HepG2 (cell line): ENCODE data around the gene CKAP5. TPM values are rescaled to one million over a fixed set of nuclear protein-coding genes. Genes with fewer than 3 reads are reported as not detected.
A peak's percentile ranks its signal among the peaks of the same experiment; 100 is the strongest.

ENCODE experiments used
- ARID4A ChIP-seq: sonication (generic); formaldehyde crosslinking; IDR thresholded peaks from 2 replicates; pipeline ENCODE4 v1.5.0; 2020; ENCODE audit warnings: mild to moderate bottlenecking, missing genetic modification reagents, borderline replicate concordance
- ARNTL ChIP-seq: sonication (generic); formaldehyde crosslinking; IDR thresholded peaks from 2 replicates; pipeline ENCODE4 v1.4.0; 2020; ENCODE audit warnings: mild to moderate bottlenecking, missing genetic modification reagents
- BCLAF1 ChIP-seq: fragments of 450-650 bp; IDR thresholded peaks from 2 replicates; pipeline ENCODE4 v1.6.1; 2017; ENCODE audit warnings: mild to moderate bottlenecking
- GMEB1 ChIP-seq: sonication (generic); formaldehyde crosslinking; IDR thresholded peaks from 2 replicates; pipeline ENCODE4 v1.5.1; 2020; ENCODE audit warnings: missing genetic modification reagents, mild to moderate bottlenecking, borderline replicate concordance
- HMG20A ChIP-seq: IDR thresholded peaks from 2 replicates; pipeline ENCODE4 v1.6.1; 2016; ENCODE audit warnings: borderline replicate concordance
- MED13 ChIP-seq: sonication (generic); formaldehyde crosslinking; IDR thresholded peaks from 2 replicates; pipeline ENCODE4 v1.5.0; 2020; ENCODE audit warnings: missing genetic modification reagents
- POLR2A ChIP-seq, 2 experiments: IDR thresholded peaks; 2 replicates each; pipeline ENCODE4 v1.6.1; 2011; ENCODE audit warnings: low read depth in 2 of 2, low read length in 2 of 2, mild to moderate bottlenecking in 1 of 2, moderate library complexity in 1 of 2; ENCODE audit not compliant: insufficient read depth in 1 of 2
- ZNF446 ChIP-seq: sonication (generic); formaldehyde crosslinking; IDR thresholded peaks from 2 replicates; pipeline ENCODE4 v1.5.0; 2020; ENCODE audit warnings: mild to moderate bottlenecking, missing genetic modification reagents
- ZNF496 ChIP-seq: sonication (generic); formaldehyde crosslinking; IDR thresholded peaks from 2 replicates; pipeline ENCODE4 v1.8.1; 2023; ENCODE audit warnings: mild to moderate bottlenecking, moderate library complexity, missing genetic modification reagents; ENCODE audit not compliant: insufficient replicate concordance
- ZNF781 ChIP-seq: sonication (generic); formaldehyde crosslinking; IDR thresholded peaks from 2 replicates; pipeline ENCODE4 v1.5.1; 2020; ENCODE audit warnings: borderline replicate concordance, mild to moderate bottlenecking, missing genetic modification reagents; ENCODE audit errors: not compliant biosample characterization
- polyA plus RNA-seq, 8 experiments: library from polyadenylated mRNA; depleted of rRNA in 3 of 8; stranded (reverse) in 7 of 8; unstranded in 1 of 8; fragments of >200 nt; fragmentation: Illumina TruSeq in 4 of 8; extraction: Trizol in 4 of 8; gene quantifications; 2 replicates each; pipeline versions ENCODE4 v1.2.1 to v1.2.3, GENCODE V29; 2011 to 2016; ENCODE audit warnings: low read depth in 4 of 8, missing spikeins in 1 of 8, mixed read lengths in 1 of 8; ENCODE audit not compliant: insufficient read depth in 1 of 8
- total RNA-seq, 5 experiments: library from RNA; depleted of rRNA; stranded (reverse); fragments of >200 nt; fragmentation: Illumina TruSeq; extraction: Trizol; gene quantifications; 2 replicates each; pipeline ENCODE4 v1.2.3, GENCODE V29; 2016; ENCODE audit warnings: low read depth in 1 of 5
- TF ChIP-seq, protein P1 (sequence below): sonication (generic); formaldehyde crosslinking; IDR thresholded peaks from 2 replicates; pipeline ENCODE4 v1.4.0; 2020; ENCODE audit warnings: missing genetic modification reagents

Gene CKAP5
- total and polyA plus RNA-seq, 2 of the 13 experiments (the other 11 are each of a cell fraction or from before 2014, with no cell fraction given), result 79.2 to 103 TPM

DNA sequence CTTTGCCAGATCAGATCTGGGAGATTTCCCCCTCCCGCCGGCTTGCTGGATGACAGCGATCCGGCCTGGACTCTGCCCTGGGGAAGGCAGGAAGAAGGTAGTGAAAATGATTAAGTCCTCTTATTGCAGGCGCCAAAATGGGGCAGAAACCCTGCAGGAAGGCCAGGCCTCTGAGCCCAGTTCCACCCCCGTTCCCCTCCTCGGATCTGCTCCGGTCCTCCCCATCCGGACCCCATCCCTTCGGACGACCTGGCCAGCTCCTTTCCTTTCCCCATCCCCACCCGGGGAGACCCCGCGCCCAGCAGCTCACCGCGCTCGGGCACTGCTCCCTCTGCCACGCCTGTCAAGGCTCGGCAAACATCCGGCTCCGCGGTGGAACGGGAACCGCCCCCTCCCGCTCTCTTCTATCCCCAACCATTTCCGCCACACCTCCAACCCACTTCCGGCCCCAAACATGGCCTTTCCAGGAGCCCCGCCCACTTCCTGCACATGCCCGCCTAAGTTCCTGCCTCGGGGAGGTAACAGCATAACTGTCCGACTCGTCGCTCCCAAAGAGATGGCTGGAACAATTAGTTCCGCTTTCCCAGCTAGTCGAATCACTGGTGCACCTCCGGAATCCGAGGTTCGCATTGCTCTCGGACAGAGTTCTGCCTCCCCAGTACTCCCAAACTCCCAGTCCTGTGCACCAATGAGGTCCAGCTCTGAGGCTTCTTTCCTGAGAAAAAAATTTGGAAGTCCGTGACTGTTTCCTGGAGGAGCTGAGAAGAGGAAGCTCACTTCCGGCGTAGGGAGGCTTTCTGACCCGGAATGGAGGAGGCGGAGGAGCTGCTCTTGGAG lies 145.6 kb downstream of the CKAP5 start, which contains the start of the genes ARHGAP1 and ZNF408 (continued):
- peak; percentile 97 for TF ChIP-seq ARID4A
- TF ChIP-seq ZNF496 (CRISPR knock-in tag), result no peak
- peak; percentile 31; the same call in 1 of the 2 replicates for TF ChIP-seq HMG20A (CRISPR knock-in tag)
- TF ChIP-seq ZNF446, result no peak
- TF ChIP-seq BCLAF1, result no peak
- peak; percentile 17 for TF ChIP-seq ZNF781
- TF ChIP-seq, protein P1, sequence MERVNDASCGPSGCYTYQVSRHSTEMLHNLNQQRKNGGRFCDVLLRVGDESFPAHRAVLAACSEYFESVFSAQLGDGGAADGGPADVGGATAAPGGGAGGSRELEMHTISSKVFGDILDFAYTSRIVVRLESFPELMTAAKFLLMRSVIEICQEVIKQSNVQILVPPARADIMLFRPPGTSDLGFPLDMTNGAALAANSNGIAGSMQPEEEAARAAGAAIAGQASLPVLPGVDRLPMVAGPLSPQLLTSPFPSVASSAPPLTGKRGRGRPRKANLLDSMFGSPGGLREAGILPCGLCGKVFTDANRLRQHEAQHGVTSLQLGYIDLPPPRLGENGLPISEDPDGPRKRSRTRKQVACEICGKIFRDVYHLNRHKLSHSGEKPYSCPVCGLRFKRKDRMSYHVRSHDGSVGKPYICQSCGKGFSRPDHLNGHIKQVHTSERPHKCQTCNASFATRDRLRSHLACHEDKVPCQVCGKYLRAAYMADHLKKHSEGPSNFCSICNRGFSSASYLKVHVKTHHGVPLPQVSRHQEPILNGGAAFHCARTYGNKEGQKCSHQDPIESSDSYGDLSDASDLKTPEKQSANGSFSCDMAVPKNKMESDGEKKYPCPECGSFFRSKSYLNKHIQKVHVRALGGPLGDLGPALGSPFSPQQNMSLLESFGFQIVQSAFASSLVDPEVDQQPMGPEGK, result peak; percentile 72
- peak; percentile 52; the same call in 1 of the 2 replicates for TF ChIP-seq MED13 (CRISPR knock-in tag)
- peak; percentile 82 to 98 for TF ChIP-seq POLR2A (IDR thresholded peaks at IDR 0.05; ENCODE audit: insufficient read depth in 1 of 2, low read depth in 2 of 2, low read length in 2 of 2)
- TF ChIP-seq ARNTL (CRISPR knock-in tag), result 0 out of 2 replicates have a peak, but pooled peaks have one; percentile 38
- peak; percentile 76; the same call in 1 of the 2 replicates for TF ChIP-seq GMEB1
